Measurements from ENCODE around the gene CIAO1.

CIAO1 gene

DNA sequence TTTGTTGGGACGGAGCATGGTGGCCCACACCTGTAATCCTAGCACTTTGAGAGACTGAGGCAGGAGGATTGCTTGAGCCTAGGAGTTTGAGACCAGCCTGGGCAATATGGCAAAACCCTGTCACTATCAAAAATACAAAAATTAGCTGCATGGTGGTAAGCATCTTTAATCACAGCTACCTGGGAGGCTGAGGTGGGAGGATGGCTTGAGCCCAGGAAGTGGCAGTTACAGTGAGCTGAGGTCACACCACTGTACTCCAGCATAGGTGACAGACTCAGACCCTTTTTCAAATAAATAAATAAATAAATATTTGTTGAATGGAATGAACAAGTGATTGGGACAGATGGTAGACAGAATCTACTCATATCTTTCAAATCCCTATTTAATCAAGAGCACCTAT is 53.4 kb downstream of the CIAO1 start:
- peaks cover 67% of the 10 kb centered on the region for H3K27me3 Mint-ChIP-seq (ENCODE audit: low read depth)
- no peak overlapping the region for H3K27ac Mint-ChIP-seq
- peaks cover 4% of the 10 kb centered on the region for H3K4me1 Mint-ChIP-seq
- H3K4me3 Mint-ChIP-seq: no peak overlapping the region
- TF ChIP-seq, protein P1, sequence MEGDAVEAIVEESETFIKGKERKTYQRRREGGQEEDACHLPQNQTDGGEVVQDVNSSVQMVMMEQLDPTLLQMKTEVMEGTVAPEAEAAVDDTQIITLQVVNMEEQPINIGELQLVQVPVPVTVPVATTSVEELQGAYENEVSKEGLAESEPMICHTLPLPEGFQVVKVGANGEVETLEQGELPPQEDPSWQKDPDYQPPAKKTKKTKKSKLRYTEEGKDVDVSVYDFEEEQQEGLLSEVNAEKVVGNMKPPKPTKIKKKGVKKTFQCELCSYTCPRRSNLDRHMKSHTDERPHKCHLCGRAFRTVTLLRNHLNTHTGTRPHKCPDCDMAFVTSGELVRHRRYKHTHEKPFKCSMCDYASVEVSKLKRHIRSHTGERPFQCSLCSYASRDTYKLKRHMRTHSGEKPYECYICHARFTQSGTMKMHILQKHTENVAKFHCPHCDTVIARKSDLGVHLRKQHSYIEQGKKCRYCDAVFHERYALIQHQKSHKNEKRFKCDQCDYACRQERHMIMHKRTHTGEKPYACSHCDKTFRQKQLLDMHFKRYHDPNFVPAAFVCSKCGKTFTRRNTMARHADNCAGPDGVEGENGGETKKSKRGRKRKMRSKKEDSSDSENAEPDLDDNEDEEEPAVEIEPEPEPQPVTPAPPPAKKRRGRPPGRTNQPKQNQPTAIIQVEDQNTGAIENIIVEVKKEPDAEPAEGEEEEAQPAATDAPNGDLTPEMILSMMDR (IDR thresholded peaks at IDR 0.05; ENCODE audit: unreplicated experiment in 3 of 3): no peak
- no peaks in the 10 kb centered on the region for H3K36me3 Mint-ChIP-seq (ENCODE audit: low read depth)
- peaks cover 3% of the 10 kb centered on the region for H3K9me3 Mint-ChIP-seq

DNA sequence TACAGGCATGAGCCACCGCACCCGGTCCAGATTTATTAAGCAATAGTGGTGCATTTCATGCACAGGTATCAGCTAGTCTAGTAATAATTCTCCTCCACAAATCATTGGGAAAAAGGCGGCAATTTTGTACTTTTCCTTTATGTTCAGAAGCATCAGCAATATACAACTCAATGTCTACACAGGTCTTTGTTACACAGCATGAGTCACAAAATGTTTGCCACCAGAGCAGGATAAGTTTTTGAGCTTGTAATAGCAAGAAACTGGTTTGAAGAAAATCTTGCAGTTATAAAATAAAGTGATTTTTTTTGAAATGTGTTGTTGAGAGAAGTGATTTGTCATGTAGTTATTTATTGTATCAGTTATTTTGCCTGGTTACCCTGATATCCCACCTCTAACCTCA is 54.3 kb downstream of the CIAO1 start:
- Mint-ChIP-seq H3K9me3 (peaks cover 3% of the 10 kb centered on the region), H3K27ac (no peak overlapping the region), H3K27me3 (ENCODE audit: low read depth) (peaks cover 74% of the 10 kb centered on the region), H3K4me3 (peak overlapping the region in 2 of 3 experiments; percentile 9 to 45), H3K36me3 (ENCODE audit: low read depth) (no peaks in the 10 kb centered on the region), H3K4me1 (peaks cover 5% of the 10 kb centered on the region)
- TF ChIP-seq, protein P1 (IDR thresholded peaks at IDR 0.05; ENCODE audit: unreplicated experiment in 3 of 3): no peak

DNA sequence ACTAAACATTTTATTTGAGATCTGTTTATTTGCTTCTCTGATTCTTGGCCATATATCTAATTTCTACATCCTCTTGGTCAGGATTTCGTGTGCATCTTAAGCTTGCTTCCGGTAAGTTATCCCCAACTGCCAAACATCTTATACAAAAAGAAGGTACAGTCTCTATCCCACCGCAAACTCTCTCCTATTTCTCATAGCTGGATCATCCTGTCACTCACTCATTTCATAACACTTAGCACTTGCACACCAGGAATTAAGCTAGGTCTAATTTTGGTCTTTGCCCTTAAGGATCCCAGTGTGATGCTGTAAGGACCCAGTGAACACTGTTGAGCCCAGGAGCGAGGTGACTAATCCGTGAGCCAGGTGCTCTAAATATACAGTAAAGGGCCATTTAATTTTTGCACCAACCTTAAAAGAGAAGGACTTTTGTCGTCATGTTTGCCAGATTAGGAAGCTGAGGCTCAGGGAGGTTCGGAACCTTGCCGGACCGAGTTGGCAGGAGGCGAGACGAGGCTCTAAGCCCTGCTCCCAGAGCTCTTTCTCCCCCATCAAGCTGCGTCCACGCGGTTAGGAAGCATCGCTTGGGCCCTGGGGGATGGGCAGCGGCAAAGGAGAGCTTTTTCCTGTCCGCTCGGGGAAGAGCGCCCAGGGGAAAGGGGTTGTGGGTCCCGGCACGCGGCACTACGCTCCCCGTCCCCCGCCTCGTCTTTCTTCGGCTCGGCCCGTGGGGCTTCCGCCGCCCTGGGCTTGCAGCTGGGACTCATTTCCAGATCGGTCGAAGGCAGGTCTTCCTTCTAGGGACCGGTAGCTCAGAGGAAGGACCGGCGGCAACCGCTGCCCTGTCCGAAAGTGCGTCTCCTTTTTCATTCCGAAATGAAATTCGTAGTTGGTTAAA is 55.0 kb downstream of the CIAO1 start:
- TF ChIP-seq, protein P1 (IDR thresholded peaks at IDR 0.05; ENCODE audit: unreplicated experiment in 3 of 3): no peak
- no peaks in the 10 kb centered on the region for H3K36me3 Mint-ChIP-seq (ENCODE audit: low read depth)
- H3K27ac Mint-ChIP-seq: no peak overlapping the region
- H3K27me3 Mint-ChIP-seq (ENCODE audit: low read depth): peaks cover 75% of the 10 kb centered on the region
- peaks cover 12% of the 10 kb centered on the region for H3K4me1 Mint-ChIP-seq
- peaks cover 3% of the 10 kb centered on the region for H3K9me3 Mint-ChIP-seq
- peak overlapping the region; percentile 81 to 86 (median 83) for H3K4me3 Mint-ChIP-seq

All from nephron (organoid).